Cerebellar nuclear complex (tissue), 1 donor: Measurements from ENCODE around the gene TACR1.

ENCODE experiments used
- DNase-seq, 2 experiments: peaks; one replicate each; lab custom pipeline; 2025; lab: John Stamatoyannopoulos, UW

TACR1 gene

DNA sequence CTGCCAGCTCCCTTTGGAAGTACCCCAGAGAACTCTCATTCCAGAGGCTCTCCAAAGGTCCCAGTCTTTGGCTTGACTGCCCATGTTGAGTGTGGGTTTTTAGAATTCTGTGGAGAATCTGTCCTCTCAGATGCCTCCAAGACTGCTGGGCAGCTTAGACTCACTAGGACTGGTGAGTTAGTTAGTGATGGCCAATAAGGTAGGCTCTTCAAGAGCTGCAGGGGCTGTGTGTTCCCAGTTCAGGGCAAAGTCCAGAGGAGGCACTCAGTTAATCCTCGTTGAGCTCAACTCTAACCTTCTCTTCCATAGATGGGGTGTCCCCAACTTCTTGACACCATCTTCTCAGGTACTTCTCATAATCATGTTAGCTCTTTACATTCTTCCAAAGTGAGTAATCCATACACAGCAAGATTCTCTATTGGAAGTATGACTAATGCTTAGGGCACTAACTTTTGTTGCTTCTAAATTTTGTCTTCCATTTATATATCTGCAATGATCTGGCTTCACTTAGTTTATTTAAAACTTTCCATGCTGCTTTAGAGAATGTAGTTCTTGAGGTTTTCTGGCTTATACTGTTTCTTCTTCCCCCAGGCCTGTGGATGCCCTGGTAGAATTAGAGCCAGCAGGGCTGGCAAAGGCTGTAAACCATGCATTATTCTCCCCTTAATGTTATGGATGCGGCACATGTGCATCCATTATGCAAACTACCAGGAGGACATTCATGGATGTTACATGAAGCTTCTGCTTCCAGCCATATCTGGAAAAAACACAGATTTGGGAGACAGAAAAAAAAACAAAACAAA lies 151.9 kb downstream of the TACR1 start:
- DNase-seq: no peak

DNA sequence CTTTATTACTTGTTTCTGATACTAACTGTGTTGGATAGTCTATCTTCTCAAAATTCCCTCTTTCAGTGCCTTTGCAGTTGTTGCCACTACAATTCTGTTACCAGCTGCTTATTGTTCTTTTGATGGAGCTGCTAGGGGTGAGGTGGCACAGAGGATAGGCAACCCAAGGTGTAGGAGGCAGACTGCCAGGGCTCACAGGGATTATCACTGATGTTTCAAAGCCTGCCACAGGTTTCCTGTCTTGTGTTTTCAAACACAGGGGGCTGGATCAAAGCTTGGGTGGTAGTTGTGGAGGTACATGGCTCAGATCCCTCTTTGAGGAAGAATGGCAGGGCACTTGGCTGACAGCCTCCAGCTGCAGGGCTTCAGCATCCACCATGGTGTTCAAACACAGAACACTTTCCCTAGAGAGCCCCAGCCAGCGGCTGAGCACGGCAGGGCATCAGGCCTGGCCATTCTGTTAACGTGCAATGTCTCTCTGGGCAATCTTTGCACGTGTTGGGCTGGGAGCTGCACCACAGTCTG lies 153.7 kb downstream of the TACR1 start:
- DNase-seq: no peak

DNA sequence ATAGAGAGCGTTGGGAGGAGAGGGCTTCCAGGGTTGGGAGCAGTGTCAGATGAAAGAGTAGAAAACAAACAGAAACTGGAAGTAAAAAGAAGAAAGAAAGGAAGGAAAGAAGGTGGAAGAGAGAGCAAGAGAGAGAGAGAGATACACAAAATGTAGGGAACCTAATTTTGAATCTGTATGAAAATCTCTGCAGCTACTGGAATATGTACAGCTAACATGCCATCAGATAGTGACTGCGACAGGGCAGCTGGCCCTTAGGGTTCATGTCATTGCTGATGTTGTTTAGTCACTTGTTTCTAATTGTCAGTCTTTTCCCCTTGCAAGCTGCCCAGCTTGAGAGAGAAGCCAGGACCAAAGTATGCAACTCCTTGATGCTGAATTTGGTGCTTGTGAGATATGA lies 155.0 kb downstream of the TACR1 start:
- no peak for DNase-seq

DNA sequence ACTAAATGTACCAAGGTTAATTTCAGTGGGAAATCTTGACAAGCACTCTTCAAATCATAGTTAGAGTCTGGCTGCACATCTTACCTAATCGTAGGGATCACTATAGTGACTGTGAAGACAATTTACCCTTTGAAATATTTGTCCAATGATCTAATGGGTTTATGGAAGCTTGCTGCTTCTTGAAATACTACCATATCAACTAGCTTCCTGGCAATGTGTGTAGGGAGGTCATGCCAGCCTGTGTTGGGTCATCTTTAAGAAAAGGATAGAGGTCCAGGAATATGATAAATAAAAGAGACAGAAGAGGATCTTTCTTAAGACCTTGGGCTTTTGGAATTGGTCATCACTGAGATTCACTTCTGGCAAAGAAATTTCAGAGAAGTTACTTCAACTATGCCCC lies 156.5 kb downstream of the TACR1 start:
- DNase-seq: no peak

DNA sequence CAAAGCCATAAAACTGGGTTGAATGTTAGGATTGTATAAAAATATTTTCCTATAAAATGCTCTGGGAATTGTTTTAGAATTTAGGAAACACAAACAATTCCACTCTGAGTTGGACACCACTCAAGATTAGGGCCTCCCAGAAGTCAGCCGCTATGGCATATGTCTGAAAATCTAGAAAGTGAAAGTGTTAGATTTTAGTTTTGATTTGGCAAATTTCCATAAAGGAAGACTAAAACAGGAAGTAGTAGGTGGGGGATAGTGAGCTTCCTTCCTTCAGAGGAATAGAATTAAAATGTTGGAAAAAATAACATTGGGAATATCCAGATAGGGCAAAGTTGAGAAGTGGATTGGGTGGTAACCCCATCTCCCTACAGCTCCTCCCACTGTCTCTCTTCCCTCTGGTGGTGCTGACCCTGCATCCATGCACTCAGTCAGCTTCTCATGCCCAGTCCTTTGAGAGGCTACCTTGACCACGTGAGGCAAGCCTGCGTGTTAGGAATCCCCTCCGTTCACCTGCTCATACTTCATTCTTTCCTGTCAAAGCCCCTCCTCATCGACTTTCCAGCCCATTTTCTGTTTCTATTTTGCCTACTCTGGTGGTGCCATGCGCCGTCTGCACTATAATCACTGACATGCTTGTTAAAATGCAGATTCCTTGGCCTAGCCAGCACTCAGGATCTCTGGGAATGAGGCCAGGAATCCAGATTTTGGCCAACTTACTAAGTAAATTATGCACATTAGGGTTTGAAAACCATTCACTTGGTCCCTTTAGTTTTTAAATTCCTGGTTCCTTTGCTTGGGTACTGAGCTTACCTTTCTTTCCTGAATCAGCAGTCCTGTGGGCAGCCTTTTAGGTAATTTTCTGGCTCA lies 157.4 kb downstream of the TACR1 start:
- no peak for DNase-seq

DNA sequence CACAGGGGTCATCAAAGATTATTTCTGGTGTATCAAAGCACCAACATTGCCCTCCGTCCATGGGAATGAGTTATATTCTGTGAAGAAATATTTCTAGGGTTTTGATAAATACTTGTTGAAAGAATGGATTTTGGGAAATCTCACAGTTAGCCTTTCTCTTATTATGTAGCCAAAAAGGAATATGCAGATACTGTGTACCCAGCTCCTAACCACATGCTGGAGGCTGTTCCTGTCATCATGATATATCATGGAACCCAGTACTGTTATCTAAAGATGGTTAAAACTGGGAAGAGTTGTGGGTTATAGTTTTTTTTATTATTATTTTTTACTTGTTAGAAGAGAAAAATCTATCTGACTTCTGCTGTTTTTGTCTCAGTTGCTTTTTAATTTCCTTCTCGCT lies 158.1 kb downstream of the TACR1 start:
- DNase-seq: no peak

DNA sequence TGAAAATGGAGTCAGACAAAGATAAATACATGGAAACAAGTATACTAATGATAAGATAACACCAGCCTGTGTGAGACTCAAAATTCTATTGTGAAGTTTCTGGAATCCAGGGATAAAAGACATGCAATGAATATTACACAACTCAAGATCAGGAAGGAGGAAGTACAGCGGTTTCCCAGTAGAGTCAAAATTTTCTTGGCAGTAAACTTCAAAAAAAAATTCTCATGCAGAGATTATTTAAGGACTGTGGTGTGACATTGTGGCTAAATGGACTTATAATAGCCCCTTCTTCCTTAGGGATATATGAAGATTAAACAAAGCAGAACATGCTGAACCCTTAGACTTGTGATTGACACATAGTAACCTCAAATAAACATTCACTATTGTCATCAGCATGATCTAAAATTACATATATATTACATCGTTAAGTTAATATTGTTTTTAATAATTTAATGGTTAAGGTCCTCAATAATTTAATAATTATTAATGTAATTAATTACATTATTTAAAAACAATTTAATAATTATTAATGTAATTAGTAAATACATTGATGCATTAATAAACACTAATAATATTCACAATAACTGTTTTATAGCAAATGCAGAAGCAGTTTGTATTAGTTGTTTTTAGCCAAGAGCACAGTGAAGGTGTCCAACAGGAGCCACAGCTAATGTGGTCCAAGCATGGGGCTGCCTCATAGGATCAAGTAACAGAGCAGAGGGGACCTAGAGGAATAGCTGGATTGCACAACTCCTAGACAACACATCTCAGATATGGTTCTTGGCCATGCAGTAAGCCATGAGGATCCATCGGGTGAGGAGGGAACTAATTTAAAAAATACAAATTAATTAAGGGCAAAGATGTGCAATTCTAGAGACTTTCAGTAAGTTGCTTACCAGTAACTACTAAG lies 163.6 kb downstream of the TACR1 start:
- DNase-seq: no peak

DNA sequence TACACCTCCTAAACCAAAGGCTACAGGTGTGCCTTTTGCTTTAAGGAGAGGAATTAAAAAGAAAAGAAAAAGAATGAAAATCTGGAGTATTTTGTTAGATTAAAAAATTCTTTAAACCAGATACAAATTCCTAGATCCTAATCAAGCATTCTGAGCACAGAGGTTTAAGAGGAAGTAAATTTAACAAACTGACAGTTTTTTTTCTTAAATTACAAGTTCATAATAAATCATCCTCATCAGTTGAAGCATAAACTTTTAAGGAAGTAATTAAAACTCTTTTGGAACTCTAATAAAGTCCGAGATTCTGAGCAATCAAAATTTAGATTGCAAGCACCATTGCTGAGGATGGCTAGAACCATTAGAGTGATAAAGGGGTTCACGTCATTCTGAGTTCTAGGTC lies 165.8 kb downstream of the TACR1 start:
- DNase-seq: no peak

DNA sequence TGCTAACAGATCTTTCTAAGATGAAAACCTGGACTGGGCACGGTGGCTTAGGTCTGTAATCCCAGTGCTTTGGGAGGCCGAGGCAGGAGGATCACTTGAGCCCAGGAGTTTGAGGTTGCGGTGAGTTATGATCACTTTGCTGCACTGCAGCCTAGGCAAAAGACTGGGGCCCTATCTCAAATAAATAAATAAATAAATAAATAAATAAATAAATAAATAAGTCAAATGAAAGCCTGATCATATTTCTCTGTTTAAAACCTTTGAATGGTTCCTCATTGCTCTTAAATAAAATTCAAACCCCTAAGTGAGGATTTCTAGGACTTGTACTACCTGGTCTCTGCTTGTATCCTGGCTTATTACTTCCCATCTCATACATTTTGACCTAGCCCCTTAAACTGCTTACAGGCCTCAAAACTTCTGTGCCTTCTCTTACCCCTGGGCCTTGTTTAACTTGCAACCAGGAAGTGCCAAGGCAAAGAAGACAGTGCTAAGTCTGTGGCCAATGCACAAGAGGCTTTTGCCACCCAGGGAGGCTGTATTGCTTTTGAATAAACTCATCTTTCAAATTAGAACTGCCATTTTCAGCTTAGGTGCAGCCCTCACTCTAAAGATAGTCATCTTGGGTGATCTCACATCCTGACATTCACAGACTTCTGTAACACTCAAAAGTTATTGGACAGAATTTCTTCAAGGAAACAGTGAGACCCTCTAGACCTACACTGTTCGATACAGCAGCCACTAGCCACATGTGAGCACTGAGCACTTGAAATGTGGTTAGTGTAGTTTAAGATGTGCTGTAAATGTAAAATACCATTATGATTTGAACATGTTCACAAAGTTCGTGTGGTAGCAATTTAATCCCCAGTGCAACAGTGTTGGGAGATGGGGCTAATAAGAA lies 167.2 kb downstream of the TACR1 start:
- no peak for DNase-seq

DNA sequence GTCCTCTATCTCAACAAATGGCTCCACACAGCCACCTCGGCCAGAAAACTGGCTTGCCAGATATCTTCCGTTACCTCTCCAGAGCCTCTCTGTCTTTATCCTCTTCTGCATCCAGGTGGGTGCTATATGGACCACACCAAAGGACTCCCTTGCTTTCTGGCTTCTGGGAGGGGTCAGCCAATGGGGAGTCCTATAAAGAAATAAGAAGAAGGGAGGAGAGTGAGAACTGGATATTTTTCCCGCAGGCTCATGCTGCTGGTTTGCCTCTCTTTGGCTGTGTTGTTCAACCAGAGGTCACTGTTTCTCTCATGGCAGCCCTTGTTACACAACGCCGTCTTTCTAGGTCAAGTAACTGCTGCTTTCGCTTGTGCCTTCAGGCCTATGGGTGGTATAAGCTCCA lies 168.1 kb downstream of the TACR1 start:
- no peak for DNase-seq

DNA sequence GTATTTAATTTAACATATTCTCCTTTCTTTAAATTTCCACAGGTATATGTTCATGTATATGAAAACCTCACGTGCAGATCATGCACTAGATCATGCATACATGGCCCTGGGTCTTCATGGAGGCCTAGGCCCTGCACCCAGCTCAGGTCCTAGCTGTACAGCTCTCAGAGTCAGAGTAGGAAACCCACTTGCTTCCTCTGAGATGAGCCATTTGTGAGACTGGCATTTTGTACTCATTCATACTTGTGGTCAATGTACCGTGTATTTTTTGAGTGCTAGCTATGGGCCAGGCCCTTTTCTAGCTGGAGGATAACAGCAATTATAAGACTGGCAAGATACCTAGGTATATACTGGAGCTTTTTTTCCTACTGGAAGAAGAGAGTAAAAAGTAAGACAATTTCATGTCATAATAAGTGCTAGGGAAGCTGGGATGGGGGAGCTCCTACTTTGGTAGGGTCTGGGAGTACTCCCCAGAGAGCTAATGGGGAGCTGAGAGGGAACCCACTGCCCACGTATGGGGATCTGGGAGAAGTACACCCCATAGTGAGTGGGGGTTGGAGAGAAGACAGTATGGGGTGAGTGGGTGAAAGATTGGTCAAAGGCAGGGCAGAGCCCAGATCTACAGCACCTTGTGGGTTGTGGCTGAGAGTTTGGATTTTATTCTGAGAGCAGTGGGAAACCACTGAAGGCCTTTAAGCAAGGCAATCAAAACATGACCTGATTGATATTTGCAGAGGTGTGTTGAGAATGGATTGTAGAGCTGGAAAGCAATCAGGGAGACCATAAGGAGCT lies 168.9 kb downstream of the TACR1 start:
- no peak for DNase-seq

DNA sequence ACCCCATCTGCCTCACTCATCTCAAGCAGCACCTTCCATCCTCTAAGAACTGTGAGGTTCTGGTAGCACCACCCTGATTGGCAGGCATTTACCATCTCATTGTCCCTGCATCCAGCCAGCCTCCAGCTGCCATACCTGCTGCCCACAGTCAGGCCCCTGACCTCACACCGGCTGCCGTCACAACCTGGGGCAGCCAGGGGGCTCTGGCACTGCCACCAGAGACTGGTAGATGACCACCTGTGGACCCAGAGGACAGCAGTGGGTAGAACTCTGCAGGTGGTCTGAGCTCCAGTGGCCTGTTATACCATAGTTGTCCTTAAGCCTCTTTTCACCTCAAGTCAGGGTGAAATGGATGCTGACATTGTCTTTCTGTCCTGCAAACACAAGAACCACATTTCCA lies 171.4 kb downstream of the TACR1 start:
- no peak for DNase-seq

DNA sequence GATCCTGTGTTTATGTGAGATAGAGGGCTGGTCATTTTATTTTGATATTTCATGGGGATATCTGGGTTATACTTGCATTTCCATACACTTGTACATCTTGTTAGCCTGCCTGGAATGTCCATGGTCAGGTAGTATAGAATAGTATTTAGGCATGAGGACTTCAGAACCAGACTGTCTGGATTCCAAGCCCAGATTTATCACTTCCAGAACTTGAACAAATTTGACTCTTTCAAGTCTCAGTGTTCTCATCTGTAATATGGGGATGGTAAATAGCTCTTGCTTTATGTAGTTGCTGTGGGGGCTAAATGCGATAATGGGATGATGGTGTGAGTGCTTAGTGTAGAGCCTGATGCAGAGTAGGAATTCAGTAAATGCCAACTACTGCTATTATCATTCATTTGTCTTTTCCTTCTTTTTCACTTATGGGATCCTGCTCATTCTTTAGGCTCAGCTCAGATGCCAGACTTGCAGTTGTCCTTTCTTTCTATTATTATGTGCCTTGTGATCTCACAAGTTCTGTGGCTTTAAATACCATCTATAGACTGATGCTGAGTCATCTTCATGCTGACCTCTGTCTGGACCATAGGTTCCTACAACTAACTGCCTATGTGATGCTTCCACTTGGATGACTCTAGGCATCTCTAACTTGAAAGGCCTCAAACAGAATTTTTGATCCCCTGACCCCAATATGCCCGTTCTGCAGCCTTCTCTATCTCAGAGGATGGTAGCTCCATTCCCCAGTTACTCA lies 173.5 kb downstream of the TACR1 start:
- no peak for DNase-seq

DNA sequence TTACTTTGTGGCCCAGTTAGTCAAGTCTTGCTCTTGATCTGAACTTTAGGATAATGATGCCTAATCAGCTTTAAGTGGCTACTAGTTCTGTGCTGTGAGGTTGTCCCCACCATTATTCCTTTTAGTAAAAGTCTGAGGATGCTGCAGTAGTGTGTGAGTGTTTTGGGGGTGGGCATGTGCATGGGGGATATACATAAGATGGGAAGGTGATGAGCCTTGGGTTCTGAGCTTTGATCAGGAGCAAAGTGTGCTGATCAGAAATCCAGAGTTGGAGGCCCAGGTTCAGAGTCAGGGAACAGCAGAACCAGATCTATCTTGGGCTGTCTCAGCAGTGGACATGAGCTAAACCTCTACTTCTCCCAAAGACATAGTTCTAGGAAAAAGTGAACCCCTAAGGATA lies 174.1 kb downstream of the TACR1 start:
- no peak for DNase-seq

DNA sequence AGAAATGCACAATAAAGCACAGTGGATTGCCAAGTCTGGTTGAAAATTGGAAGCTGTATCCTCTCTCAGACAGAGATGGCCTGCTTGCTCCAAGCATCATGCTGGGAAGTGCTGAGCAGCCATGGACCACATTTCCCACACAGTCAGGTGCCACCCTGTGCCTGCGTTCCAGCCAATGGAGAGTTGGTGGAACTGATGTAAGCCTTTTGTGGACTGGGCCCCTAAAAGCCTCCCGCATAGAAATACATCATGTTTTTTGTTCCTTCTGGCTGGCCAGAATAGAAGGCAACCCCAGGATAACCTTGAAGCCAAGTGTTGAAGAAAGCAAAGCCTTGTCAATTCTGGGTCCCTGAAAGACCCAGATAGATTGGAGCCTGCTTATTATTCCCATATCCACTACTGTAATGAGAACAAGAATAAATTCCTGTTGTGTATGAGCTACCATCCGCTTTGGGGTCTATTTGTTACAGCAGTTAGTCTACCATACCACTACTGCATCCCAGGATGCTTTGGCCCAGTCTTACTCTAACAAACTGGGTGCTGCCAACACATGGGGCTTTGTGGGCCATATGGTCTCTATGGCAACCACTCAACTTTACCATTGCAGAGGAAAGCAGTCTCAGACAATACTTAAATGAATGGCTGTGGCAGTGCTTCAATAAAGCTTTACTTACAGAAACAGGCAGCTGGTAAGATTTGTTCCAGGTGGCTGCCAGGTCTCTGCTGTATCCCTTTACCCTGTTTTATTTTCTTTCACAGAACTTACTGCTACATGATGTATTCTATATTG lies 175.5 kb downstream of the TACR1 start:
- no peak for DNase-seq

DNA sequence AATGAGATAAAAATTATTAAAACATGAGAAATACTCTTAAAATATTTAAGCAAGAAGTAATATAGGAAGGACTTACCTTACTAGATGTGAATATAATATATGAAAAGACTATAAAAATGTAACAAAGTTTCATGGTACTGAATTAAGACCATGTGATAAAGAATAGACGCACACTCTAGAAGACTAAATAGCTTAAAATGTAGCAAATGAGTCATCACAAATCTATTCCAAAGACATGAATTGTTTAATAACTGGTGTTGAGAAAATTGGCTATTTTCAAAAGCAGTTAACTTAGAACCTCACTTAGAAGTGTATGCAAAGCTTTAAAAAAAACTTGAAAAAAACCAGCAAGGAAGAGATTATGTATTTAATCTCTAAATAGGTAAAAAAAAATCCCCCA lies 176.8 kb downstream of the TACR1 start:
- DNase-seq: no peak

DNA sequence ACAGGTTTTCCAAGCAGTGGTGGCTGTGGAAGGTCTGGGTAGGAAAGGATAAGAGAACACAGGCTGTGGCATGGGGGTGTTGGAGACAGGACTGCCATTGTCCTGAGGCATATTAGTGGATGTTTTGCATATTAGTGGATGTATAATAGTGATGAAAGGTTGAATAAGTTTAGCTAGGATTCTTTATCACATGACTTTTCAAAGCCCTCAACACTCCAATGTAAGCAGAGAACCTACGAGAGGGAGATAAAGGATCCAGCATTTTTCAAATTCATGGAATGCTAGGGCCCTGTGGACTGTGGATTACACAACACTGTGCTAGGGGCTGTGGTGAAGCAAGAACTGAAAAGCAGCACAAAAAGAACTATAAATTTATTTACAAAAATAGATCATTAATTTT lies 177.6 kb downstream of the TACR1 start:
- no peak for DNase-seq

DNA sequence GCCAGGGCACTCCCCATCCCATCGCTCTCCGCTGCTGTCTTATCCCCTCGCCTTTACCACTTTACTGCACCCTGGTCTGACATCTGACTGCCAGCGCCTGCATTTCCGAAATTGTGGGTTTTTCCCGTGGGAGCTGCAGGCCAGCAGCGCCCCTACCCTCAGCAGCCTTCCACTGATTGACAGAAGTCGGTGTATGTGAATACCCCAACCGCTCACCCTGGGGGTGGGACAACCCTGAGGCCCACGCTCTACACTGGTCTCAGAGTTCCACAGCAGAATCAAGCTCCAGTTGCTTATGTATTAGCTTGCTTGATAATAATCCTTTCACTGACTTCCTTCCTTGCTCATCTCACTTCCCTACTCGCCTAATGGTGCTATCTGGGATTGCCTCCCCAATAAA lies 178.8 kb downstream of the TACR1 start:
- no peak for DNase-seq

DNA sequence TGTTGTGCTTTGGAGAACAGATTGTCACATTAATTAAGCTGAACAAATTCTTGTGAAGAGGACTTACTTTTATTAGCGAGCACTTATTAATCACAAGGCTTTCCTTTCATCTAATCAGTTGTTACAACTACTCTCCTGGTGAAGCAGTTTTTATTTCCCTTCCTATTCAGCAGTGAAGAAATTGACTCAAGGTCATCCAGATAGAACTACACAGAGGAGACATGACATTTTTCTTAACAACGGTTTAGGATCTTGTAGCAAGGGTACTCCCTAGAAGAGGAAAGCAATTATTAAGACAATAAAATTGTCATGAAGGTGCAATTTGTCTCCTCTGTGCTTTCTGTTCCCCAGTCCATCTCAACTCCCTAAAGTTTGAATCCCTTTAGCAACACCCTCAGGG lies 179.5 kb downstream of the TACR1 start:
- no peak for DNase-seq
